ENCODE results near the gene PRLR. TPM values are rescaled to one million over a fixed set of nuclear protein-coding genes. Genes with fewer than 3 reads are reported as not detected.

The PRLR gene
- total and polyA plus RNA-seq, 2 of the 13 experiments (the other 11 are each of a cell fraction or from before 2014, with no cell fraction given): 12.2 to 13.3 TPM

DNA sequence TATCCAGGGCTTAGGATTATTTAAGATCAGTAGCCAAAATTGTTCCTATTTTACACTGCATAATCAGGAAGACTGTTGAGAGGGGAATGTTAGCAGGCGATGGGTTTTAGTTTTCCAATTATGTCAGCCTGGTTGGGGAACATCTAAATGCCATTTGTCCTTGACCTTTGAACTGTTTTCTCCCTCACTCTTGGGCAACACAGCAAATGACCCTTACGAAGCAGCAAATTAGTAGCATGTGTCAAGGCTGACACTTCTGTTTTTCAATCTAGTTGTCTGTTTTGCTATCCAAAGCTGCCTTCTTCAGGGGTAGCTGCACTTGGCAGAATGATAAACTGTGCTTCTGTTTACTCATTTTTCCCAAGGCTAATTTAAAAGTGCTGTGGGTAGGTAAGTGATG is 104.5 kb downstream of the PRLR start:
- FAIRE-seq: peak; percentile 37
- in situ Hi-C loops (cut with HindIII; ENCODE audit: extremely low pct_ligation_motif_present, low pct_unique_long_range_greater_than_20kb) (no loop called here), intact Hi-C loops (cut with micrococcal nuclease; ENCODE audit: unreplicated experiment) (loop anchor here (1.0 kb wide), 1 partner anchor 19 kb away; no protein-coding TSS in a partner anchor)
- Histone ChIP-seq H3K27me3 (ENCODE audit: control insufficient read depth in 1 of 2, insufficient read depth in 2 of 2, low read length in 2 of 2) (no peaks in the 10 kb centered on the region), H3K4me2 (ENCODE audit: low read depth, low read length) (peak overlapping the region; percentile 39; the same call in 1 of the 2 replicates), H3K36me3 (replicated peaks in 1 of 2; ENCODE audit: control insufficient read depth in 1 of 2, insufficient read depth in 2 of 2, low read length in 2 of 2) (no peaks in the 10 kb centered on the region), H3K9me3 (ENCODE audit: low read length) (no peaks in the 10 kb centered on the region), H3K4me3 (replicated peaks in 1 of 3; ENCODE audit: insufficient read depth in 1 of 3, low read depth in 2 of 3, low read length in 3 of 3) (no peak overlapping the region), H2AFZ (ENCODE audit: low read length) (no peak overlapping the region), H3K4me1 (ENCODE audit: insufficient read depth, low read length) (peaks cover 67% of the 10 kb centered on the region), H3K9ac (ENCODE audit: insufficient read depth, low read depth, low read length) (no peak overlapping the region), H3K27ac (ENCODE audit: extremely low read length, insufficient read depth, low read length) (peak overlapping the region; percentile 25), H4K20me1 (ENCODE audit: insufficient read depth, low read length) (no peaks in the 10 kb centered on the region), H3K79me2 (ENCODE audit: insufficient read depth, low read length) (no peaks in the 10 kb centered on the region)
- WGBS (ENCODE audit: low lambda C conversion rate): 42% methylated on average over 2 of the region's 2 CpGs
- CTCF ChIA-PET (ENCODE audit: low intra/inter-chr PET ratio, low total read pairs): no interaction called here
- BruUV-seq (replicated peaks): no TSS peak
- ATAC-seq: peak; percentile 24; the same call in 2 of the 3 replicates
- POLR2A ChIA-PET: no interaction called here
- peak; percentile 21 for DNase-seq (ENCODE audit: low spot score)
- TF ChIP-seq FOXA1 (IDR thresholded peaks at IDR 0.05) (no peak), FOXA1 (CRISPR knock-in tag; IDR thresholded peaks at IDR 0.05) (no peak), TBX2 (CRISPR knock-in tag; IDR thresholded peaks at IDR 0.05; ENCODE audit: borderline replicate concordance) (peak; percentile 57; the same call in 1 of the 2 replicates), DPF2 (CRISPR knock-in tag; IDR thresholded peaks at IDR 0.05; ENCODE audit: borderline replicate concordance, low read depth) (no peak), ZKSCAN8 (CRISPR knock-in tag; IDR thresholded peaks at IDR 0.05; ENCODE audit: borderline replicate concordance) (no peak), NR2F6 (IDR thresholded peaks at IDR 0.05) (peak; percentile 80), NR2F6 (CRISPR knock-in tag; IDR thresholded peaks at IDR 0.05) (peak; percentile 83), ZMYM4 (CRISPR knock-in tag; IDR thresholded peaks at IDR 0.05) (peak; percentile 75), SNAI1 (CRISPR knock-in tag; IDR thresholded peaks at IDR 0.05; ENCODE audit: borderline replicate concordance) (no peak), NAIF1 (CRISPR knock-in tag; IDR thresholded peaks at IDR 0.05; ENCODE audit: borderline replicate concordance) (no peak), KLF11 (CRISPR knock-in tag; IDR thresholded peaks at IDR 0.05) (no peak), SOX13 (IDR thresholded peaks at IDR 0.05) (no peak), SOX13 (CRISPR knock-in tag; conservative IDR thresholded peaks at IDR 0.05 in 1 of 2, IDR thresholded peaks at IDR 0.05 in 1 of 2) (0 out of 4 replicates have a peak, but pooled peaks of 1 of the 2 experiments have one; percentile 9), KDM3A (CRISPR knock-in tag; IDR thresholded peaks at IDR 0.05; ENCODE audit: low read depth) (no peak), ZBTB1 (CRISPR knock-in tag; IDR thresholded peaks at IDR 0.05; ENCODE audit: borderline replicate concordance) (no peak), MEF2D (CRISPR knock-in tag; IDR thresholded peaks at IDR 0.05) (no peak), FOXP1 (IDR thresholded peaks at IDR 0.05) (no peak), FOXP1 (CRISPR knock-in tag; IDR thresholded peaks at IDR 0.05) (peak; percentile 61)
- TF ChIP-seq, protein P1, sequence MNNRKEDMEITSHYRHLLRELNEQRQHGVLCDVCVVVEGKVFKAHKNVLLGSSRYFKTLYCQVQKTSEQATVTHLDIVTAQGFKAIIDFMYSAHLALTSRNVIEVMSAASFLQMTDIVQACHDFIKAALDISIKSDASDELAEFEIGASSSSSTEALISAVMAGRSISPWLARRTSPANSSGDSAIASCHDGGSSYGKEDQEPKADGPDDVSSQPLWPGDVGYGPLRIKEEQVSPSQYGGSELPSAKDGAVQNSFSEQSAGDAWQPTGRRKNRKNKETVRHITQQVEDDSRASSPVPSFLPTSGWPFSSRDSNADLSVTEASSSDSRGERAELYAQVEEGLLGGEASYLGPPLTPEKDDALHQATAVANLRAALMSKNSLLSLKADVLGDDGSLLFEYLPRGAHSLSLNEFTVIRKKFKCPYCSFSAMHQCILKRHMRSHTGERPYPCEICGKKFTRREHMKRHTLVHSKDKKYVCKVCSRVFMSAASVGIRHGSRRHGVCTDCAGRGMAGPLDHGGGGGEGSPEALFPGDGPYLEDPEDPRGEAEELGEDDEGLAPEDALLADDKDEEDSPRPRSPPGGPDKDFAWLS (CRISPR knock-in tag; IDR thresholded peaks at IDR 0.05; ENCODE audit: borderline replicate concordance): no peak
- TF ChIP-seq, protein P2, sequence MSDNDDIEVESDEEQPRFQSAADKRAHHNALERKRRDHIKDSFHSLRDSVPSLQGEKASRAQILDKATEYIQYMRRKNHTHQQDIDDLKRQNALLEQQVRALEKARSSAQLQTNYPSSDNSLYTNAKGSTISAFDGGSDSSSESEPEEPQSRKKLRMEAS (IDR thresholded peaks at IDR 0.05): peak; percentile 27; the same call in 1 of the 2 replicates
- TF ChIP-seq, protein P3, sequence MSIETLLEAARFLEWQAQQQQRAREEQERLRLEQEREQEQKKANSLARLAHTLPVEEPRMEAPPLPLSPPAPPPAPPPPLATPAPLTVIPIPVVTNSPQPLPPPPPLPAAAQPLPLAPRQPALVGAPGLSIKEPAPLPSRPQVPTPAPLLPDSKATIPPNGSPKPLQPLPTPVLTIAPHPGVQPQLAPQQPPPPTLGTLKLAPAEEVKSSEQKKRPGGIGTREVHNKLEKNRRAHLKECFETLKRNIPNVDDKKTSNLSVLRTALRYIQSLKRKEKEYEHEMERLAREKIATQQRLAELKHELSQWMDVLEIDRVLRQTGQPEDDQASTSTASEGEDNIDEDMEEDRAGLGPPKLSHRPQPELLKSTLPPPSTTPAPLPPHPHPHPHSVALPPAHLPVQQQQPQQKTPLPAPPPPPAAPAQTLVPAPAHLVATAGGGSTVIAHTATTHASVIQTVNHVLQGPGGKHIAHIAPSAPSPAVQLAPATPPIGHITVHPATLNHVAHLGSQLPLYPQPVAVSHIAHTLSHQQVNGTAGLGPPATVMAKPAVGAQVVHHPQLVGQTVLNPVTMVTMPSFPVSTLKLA (IDR thresholded peaks at IDR 0.05): no peak
